Gastrocnemius medialis (tissue), 4 donors: Measurements from ENCODE around the gene BBS1. TPM values are rescaled to one million over a fixed set of nuclear protein-coding genes. Genes with fewer than 3 reads are reported as not detected.

Experiments
- ATAC-seq, 2 donors: fragments of 150-250 bp; one replicate each; pipeline ENCODE4 v1.9.1; 2016
- DNase-seq, 2 donors: peaks; one replicate each; pipeline ENCODE4 v3.0.0-alpha.2; 2019
- H3K27ac ChIP-seq, 4 donors: fragments of 200-600 bp; sonication (generic); 1 replicate in 1 of 4; 2 replicates in 3 of 4; pipeline ENCODE4 v1.5.1; 2016 to 2018; ENCODE audit warnings: mild to moderate bottlenecking in 2 of 4, moderate library complexity in 1 of 4
- H3K27me3 ChIP-seq, 3 donors: fragments of 200-600 bp; sonication (generic) in 2 of 3; 1 replicate in 1 of 3; 2 replicates in 2 of 3; pipeline versions ENCODE4 v1.5.1 to v1.6.0; 2016 to 2019; ENCODE audit warnings: mild to moderate bottlenecking in 1 of 3, moderate library complexity in 1 of 3
- H3K36me3 ChIP-seq, 2 donors: fragments of 200-600 bp; sonication (generic) in 1 of 2; one replicate each; pipeline ENCODE4 v1.5.1; 2017 to 2018
- H3K4me1 ChIP-seq, 2 donors: fragments of 200-600 bp; sonication (generic) in 1 of 2; one replicate each; pipeline ENCODE4 v1.5.1; 2016 to 2017; ENCODE audit warnings: mild to moderate bottlenecking in 2 of 2
- H3K4me3 ChIP-seq, 4 donors: fragments of 200-600 bp; sonication (generic) in 3 of 4; 1 replicate in 1 of 4; 2 replicates in 3 of 4; pipeline ENCODE4 v1.5.1; 2016 to 2019; ENCODE audit warnings: mild to moderate bottlenecking in 2 of 4
- H3K9me3 ChIP-seq, 3 donors: fragments of 200-600 bp; sonication (generic) in 2 of 3; 1 replicate in 1 of 3; 2 replicates in 2 of 3; pipeline ENCODE4 v1.5.1; 2016 to 2019
- CTCF ChIP-seq, 5 experiments: fragments of 450-650 bp in 3 of 5; fragments of 200-600 bp in 2 of 5; sonication (generic) in 2 of 5; IDR thresholded peaks in 4 of 5; conservative IDR thresholded peaks in 1 of 5; 1 replicate in 4 of 5; 2 replicates in 1 of 5; pipeline ENCODE4 v1.5.1; 2016 to 2019; ENCODE audit warnings: antibody characterized with exemption in 5 of 5, mild to moderate bottlenecking in 3 of 5, moderate library complexity in 3 of 5
- POLR2A ChIP-seq, 2 donors: fragments of 450-650 bp; IDR thresholded peaks; one replicate each; pipeline ENCODE4 v1.6.1; 2017; ENCODE audit warnings: antibody characterized with exemption in 2 of 2, mild to moderate bottlenecking in 2 of 2, moderate library complexity in 2 of 2
- in situ Hi-C, 4 donors: fragments of 200-750 bp; cut with MboI; loops; one replicate each; pipeline versions ENCODE4 v1.15.0 to v1.8.0; 2017; ENCODE audit warnings: low sequenced_read_pairs in 4 of 4
- intact Hi-C: fragments of 100-400 bp; cut with DNase I; formaldehyde crosslinking; loops from one replicate; pipeline ENCODE4 v1.15.1; 2023; ENCODE audit warnings: low total_unique reads
- total RNA-seq, 4 donors: library from RNA; depleted of rRNA; stranded (reverse); fragments of >200 nt; gene quantifications; one replicate each; pipeline versions ENCODE4 v1.1.0 to v1.2.3, GENCODE V29; 2016

The BBS1 gene
- total RNA-seq, 4 donors from 2014 or later = 19.8 to 34.5 (median 31.2) TPM

- intact Hi-C loops (loop anchor here (1.0 to 2.0 kb wide), 3 partner anchors 22 to 132 kb away; partner anchors contain the start of genes CCDC87 and CCS), in situ Hi-C loops (no loop called here)
- peak; percentile 7 for ATAC-seq
- TF ChIP-seq CTCF (IDR thresholded peaks at IDR 0.05 in 4 of 5, conservative IDR thresholded peaks at IDR 0.05 in 1 of 5) (no peak), POLR2A (IDR thresholded peaks at IDR 0.05) (no peak)
- H3K36me3 ChIP-seq = peaks cover 0 to 4% of the 10 kb centered on the region in 2 donors
- H3K4me3 ChIP-seq = peak within 1 kb of the TSS; percentile 70 to 99 (median 80)
- H3K27ac ChIP-seq = peak within 1 kb of the TSS; percentile 79 to 94 (median 91)
- H3K9me3 ChIP-seq = no peaks in the 10 kb centered on the region
- H3K27me3 ChIP-seq = no peaks in the 10 kb centered on the region
- DNase-seq = peak; percentile 27 to 52
- H3K4me1 ChIP-seq = peaks cover 25 to 50% of the 10 kb centered on the region in 2 donors
Observed at GRCh38 chr11:66546368-66546965, 36.0 kb downstream of the BBS1 start, which contains the start of gene ACTN3. ACTN3 (plus strand) TSS chr11:66546903; CDS start chr11:66546938, 35 bp downstream.

GRCh38 chr11:66546966-66547661 lies 36.7 kb downstream of the BBS1 start:
- intact Hi-C loops = loop anchor here (1.0 to 2.0 kb wide), 3 partner anchors 23 to 131 kb away; partner anchors contain the start of genes CCDC87 and CCS
- DNase-seq (no peak), ATAC-seq (no peak)
- peak overlapping the region; percentile 79 to 94 (median 91) for H3K27ac ChIP-seq
- in situ Hi-C loops = no loop called here
- no peaks in the 10 kb centered on the region for H3K9me3 ChIP-seq
- peak overlapping the region; percentile 70 to 99 (median 72) for H3K4me3 ChIP-seq
- no peaks in the 10 kb centered on the region for H3K27me3 ChIP-seq
- peaks cover 0 to 4% of the 10 kb centered on the region in 2 donors for H3K36me3 ChIP-seq
- H3K4me1 ChIP-seq = peaks cover 25 to 46% of the 10 kb centered on the region in 2 donors
- TF ChIP-seq CTCF (IDR thresholded peaks at IDR 0.05 in 4 of 5, conservative IDR thresholded peaks at IDR 0.05 in 1 of 5) (no peak), POLR2A (IDR thresholded peaks at IDR 0.05) (no peak)

GRCh38 chr11:66547662-66548009 lies 37.2 kb downstream of the BBS1 start:
- Histone ChIP-seq H3K9me3 (no peaks in the 10 kb centered on the region), H3K36me3 (peaks cover 0 to 4% of the 10 kb centered on the region in 2 donors), H3K4me3 (peak overlapping the region in 1 of 4 donors; percentile 71), H3K27me3 (no peaks in the 10 kb centered on the region), H3K4me1 (peaks cover 25 to 43% of the 10 kb centered on the region in 2 donors), H3K27ac (peak overlapping the region; percentile 79 to 94 (median 91))
- in situ Hi-C loops = no loop called here
- intact Hi-C loops = loop anchor here (2.0 kb wide), 2 partner anchors 45 to 69 kb away; partner anchors contain the start of genes CCDC87, CCS and RBM14
- ATAC-seq (peak in 1 of 2 donors; percentile 13), DNase-seq (peak in 1 of 2 donors; percentile 38)
- no peak for TF ChIP-seq POLR2A (IDR thresholded peaks at IDR 0.05)
- no peak for TF ChIP-seq CTCF (IDR thresholded peaks at IDR 0.05 in 4 of 5, conservative IDR thresholded peaks at IDR 0.05 in 1 of 5)

- H3K27ac ChIP-seq = peak overlapping the region; percentile 79 to 94 (median 91)
- peak in 1 of 2 donors; percentile 81 for DNase-seq
- intact Hi-C loops = loop anchor here (2.0 kb wide), 1 partner anchor 69 kb away; the partner anchor contains the start of gene RBM14
- TF ChIP-seq CTCF (IDR thresholded peaks at IDR 0.05 in 4 of 5, conservative IDR thresholded peaks at IDR 0.05 in 1 of 5) (no peak), POLR2A (IDR thresholded peaks at IDR 0.05) (no peak)
- in situ Hi-C loops = no loop called here
- H3K27me3 ChIP-seq = no peaks in the 10 kb centered on the region
- no peak overlapping the region for H3K4me3 ChIP-seq
- peaks cover 25 to 43% of the 10 kb centered on the region in 2 donors for H3K4me1 ChIP-seq
- peaks cover 0 to 4% of the 10 kb centered on the region in 2 donors for H3K36me3 ChIP-seq
- H3K9me3 ChIP-seq = no peaks in the 10 kb centered on the region
- ATAC-seq = peak in 1 of 2 donors; percentile 32
Observed at GRCh38 chr11:66548041-66548440, 37.6 kb downstream of the BBS1 start.
